SK-N-SH (cell line): ENCODE data around the gene PHF21A.

Source experiments
- EP300 ChIP-seq, 2 experiments: IDR thresholded peaks; 2 replicates each; pipeline versions ENCODE4 v1.4.0 to v1.6.1; 2012; ENCODE audit warnings: borderline replicate concordance in 1 of 2, low read depth in 1 of 2, low read length in 1 of 2
- EZH2phosphoT487 ChIP-seq: fragments of 200-600 bp; sonication (generic); IDR thresholded peaks from 2 replicates; pipeline ENCODE4 v1.6.1; 2017; ENCODE audit warnings: low read depth, mixed run types, mild to moderate bottlenecking, antibody characterized with exemption, moderate library complexity, borderline replicate concordance
- POLR2AphosphoS5 ChIP-seq: IDR thresholded peaks from 2 replicates; pipeline ENCODE4 v1.6.1; 2012; ENCODE audit warnings: low read depth, low read length
- RCOR1 ChIP-seq: fragments of 150-350 bp; IDR thresholded peaks from 2 replicates; pipeline ENCODE4 v1.6.1; 2017; ENCODE audit warnings: antibody characterized with exemption, low read length
- TAF1 ChIP-seq: IDR thresholded peaks from 2 replicates; pipeline ENCODE4 v1.6.1; 2012; ENCODE audit warnings: low read depth, mild to moderate bottlenecking, low read length, moderate library complexity, borderline replicate concordance
- TCF12 ChIP-seq: IDR thresholded peaks from 2 replicates; pipeline ENCODE4 v1.4.0; 2012
- TF ChIP-seq, protein P1 (sequence below): fragments of 200-600 bp; sonication (generic); IDR thresholded peaks from 2 replicates; pipeline ENCODE4 v1.6.1; 2017; ENCODE audit warnings: antibody characterized with exemption, mild to moderate bottlenecking, moderate library complexity
- TF ChIP-seq, protein P2 (sequence below): IDR thresholded peaks from 2 replicates; pipeline ENCODE4 v1.4.0; 2012; ENCODE audit warnings: low read depth, borderline replicate concordance

DNA sequence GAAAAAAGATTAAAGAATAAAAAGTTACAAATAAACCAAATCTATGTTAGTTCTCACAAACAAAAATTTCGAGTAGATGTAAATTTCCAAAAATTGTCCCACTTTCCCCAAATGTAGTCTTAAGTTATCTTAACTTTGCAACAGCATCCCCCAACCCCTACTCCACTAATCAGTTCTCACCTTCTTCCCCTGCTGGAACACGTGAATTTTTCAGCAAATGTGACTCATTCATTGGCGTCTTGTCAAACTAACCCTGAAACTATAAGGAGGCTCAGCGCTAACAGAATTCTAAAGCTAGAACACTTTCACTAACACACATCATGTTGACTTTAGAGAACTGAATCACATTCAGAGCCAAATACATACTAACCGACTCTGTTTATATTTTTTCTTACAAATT, 46.1 kb downstream of the PHF21A start:
- TF ChIP-seq, protein P1, sequence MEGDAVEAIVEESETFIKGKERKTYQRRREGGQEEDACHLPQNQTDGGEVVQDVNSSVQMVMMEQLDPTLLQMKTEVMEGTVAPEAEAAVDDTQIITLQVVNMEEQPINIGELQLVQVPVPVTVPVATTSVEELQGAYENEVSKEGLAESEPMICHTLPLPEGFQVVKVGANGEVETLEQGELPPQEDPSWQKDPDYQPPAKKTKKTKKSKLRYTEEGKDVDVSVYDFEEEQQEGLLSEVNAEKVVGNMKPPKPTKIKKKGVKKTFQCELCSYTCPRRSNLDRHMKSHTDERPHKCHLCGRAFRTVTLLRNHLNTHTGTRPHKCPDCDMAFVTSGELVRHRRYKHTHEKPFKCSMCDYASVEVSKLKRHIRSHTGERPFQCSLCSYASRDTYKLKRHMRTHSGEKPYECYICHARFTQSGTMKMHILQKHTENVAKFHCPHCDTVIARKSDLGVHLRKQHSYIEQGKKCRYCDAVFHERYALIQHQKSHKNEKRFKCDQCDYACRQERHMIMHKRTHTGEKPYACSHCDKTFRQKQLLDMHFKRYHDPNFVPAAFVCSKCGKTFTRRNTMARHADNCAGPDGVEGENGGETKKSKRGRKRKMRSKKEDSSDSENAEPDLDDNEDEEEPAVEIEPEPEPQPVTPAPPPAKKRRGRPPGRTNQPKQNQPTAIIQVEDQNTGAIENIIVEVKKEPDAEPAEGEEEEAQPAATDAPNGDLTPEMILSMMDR: no peak
- TF ChIP-seq TCF12 (no peak), EP300 (IDR thresholded peaks at IDR 0.05; ENCODE audit: borderline replicate concordance in 1 of 2, low read depth in 1 of 2, low read length in 1 of 2) (no peak), TAF1 (no peak), POLR2AphosphoS5 (no peak), RCOR1 (no peak), EZH2phosphoT487 (no peak)
- TF ChIP-seq, protein P2, sequence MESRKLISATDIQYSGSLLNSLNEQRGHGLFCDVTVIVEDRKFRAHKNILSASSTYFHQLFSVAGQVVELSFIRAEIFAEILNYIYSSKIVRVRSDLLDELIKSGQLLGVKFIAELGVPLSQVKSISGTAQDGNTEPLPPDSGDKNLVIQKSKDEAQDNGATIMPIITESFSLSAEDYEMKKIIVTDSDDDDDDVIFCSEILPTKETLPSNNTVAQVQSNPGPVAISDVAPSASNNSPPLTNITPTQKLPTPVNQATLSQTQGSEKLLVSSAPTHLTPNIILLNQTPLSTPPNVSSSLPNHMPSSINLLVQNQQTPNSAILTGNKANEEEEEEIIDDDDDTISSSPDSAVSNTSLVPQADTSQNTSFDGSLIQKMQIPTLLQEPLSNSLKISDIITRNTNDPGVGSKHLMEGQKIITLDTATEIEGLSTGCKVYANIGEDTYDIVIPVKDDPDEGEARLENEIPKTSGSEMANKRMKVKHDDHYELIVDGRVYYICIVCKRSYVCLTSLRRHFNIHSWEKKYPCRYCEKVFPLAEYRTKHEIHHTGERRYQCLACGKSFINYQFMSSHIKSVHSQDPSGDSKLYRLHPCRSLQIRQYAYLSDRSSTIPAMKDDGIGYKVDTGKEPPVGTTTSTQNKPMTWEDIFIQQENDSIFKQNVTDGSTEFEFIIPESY: no peak
